C4-2B (cell line): ENCODE measurements around the gene STEEP1.
A peak's percentile ranks its signal among the peaks of the same experiment; 100 is the strongest.

Source experiments
- H3K27ac ChIP-seq: fragments of 450-650 bp; 2 replicates; pipeline ENCODE4 v1.5.1; 2017
- ZFX ChIP-seq: fragments of 450-650 bp; IDR thresholded peaks from 2 replicates; pipeline ENCODE4 v1.6.1; 2017
- TF ChIP-seq, protein P1 (sequence below): fragments of 450-650 bp; conservative IDR thresholded peaks from 2 replicates; pipeline ENCODE4 v1.5.1; 2017; ENCODE audit warnings: mild to moderate bottlenecking

Gene STEEP1

DNA sequence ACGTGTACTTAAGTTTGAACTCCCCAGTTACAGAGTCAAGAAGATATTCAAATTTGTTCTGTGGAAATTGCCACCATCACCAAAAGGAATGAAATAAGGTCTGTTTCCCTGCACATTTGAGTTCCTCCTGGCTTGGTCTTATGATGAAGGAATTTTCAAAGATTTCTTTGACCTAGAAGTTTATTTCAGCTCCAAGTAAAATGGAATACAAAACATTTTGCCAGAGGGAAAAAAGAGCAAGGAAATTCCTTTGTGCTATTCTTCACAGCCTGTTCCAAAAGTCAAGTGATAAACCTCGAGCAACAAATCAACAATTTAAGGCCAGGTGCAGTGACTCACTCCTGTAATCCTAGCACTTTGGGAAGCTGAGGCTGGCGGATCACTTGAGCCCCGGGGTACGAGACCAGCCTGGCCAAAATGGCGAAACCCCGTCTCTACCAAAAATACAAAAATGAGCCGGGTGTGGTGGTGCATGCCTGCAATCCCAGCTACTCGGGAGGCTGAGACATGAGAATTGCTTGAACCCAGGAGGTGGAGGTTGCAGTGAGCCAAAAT, 37.6 kb upstream of the STEEP1 start:
- H3K27ac ChIP-seq, result no peak overlapping the region

DNA sequence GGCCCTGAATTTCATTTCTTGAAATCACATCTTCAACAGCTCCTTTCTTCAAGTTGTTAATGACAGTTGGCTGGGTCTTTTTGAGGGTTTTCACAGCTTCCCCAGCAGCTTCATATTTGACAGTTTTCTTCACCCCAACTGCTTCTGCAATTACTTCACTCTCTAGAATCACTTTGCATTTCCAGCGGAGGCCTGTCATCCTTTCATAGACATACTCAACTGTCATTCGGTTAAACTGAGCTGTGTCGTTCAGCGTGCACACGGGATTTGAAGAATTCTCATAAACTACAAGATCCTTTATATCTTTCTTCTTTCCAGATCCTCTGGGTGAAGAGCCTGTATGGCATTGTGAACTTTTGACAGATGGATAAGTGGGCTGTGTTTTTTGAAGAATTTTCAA, 24.6 kb upstream of the STEEP1 start:
- no peak overlapping the region for H3K27ac ChIP-seq
- no peak for TF ChIP-seq ZFX
- TF ChIP-seq, protein P1, sequence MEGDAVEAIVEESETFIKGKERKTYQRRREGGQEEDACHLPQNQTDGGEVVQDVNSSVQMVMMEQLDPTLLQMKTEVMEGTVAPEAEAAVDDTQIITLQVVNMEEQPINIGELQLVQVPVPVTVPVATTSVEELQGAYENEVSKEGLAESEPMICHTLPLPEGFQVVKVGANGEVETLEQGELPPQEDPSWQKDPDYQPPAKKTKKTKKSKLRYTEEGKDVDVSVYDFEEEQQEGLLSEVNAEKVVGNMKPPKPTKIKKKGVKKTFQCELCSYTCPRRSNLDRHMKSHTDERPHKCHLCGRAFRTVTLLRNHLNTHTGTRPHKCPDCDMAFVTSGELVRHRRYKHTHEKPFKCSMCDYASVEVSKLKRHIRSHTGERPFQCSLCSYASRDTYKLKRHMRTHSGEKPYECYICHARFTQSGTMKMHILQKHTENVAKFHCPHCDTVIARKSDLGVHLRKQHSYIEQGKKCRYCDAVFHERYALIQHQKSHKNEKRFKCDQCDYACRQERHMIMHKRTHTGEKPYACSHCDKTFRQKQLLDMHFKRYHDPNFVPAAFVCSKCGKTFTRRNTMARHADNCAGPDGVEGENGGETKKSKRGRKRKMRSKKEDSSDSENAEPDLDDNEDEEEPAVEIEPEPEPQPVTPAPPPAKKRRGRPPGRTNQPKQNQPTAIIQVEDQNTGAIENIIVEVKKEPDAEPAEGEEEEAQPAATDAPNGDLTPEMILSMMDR, result no peak

More for the DNA sequence above, 37.6 kb upstream of the STEEP1 start:
- no peak for TF ChIP-seq ZFX

DNA sequence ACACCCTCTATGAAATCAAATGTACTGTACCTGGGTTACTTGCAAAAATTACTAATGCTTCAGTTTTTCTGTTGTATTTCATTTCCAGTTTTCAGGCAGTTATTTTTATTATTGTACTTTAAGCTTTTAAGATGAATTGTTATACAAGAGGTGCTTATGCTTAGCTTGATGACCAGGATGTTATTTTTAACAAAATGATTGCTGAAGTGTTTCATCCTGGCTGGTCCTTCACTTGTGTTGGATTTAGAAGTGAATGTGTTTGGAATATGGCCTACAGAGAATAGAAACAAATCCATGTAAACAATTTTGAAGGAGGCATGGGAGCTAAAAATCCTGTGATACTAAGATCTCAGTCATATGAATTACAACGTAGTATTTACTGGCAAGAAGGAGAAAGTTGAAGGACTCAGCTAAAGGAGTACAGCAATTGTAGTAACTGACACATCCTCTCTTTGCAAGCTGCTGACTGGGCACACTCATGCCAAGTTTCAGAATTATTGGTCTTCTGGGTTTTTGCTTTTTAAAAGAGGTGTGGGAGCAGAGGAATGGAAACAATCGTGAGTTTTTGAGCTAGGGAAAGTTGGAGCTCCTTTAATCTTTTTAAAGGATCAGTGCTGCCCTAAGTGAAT, 18.3 kb upstream of the STEEP1 start:
- no peak overlapping the region for H3K27ac ChIP-seq
- TF ChIP-seq, protein P1, result no peak
- TF ChIP-seq ZFX, result no peak

DNA sequence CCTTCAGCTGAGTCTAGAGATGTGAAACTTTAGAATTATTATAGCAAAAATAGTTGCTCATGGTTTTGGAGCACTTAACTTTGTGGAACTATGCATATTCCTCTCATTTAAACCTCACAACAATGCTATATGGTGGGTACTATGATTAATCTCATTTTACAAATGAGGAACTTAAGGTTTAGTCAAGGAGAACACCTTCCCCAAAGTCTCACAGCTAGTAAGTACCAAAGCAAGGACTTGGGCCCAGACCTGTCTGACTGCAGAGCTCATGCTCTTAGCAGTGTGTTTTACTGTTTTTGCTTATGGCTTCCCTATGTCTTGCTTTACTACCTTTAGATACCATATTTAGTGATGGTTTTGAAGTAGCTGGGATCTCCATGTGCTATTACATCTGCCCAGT, 14.2 kb upstream of the STEEP1 start:
- no peak overlapping the region for H3K27ac ChIP-seq
- no peak for TF ChIP-seq ZFX
- TF ChIP-seq, protein P1, result no peak

DNA sequence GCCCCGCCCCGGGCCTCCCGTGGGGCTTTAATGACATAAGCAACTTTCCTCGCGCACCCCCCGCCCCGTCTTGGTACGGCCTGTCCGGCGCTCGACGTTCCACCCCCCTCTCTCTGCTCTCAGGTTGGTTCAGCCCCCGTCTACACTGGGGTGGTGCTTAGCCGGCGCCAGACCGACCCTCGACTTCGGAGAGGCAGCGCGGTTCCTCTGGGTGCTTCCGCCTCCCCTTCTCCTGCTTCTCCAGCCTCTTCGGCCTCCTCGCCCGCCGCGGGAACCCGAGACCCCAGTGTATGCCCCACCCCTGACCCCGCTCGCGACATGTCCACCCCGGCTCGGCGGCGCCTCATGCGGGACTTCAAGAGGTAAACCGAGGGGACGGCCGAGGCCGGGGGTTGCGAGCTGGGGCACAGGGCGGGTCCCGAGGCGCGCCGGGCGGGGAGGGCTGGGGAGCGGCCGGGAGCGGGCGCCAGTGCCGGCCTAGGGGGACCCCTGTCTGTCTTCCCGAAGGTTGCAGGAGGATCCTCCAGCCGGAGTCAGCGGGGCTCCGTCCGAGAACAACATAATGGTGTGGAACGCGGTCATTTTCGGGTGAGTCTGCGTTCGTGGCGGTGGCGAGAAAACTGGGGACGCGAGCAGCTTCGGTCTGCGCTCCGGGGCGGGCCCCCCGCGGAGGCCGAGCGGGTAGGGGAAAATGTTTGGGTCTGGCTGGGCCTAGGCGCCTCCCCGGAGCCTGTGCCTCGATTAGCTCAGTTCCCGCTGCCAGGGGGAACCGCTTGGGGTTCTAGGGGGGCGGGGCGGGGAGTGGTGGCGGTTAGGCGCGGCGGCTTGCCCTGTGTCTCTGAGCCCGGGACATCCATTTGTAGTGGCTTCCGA, 9.4 kb upstream of the STEEP1 start, which contains the start of gene UBE2A:
TSS of gene UBE2A (plus strand) at position 170 of the 873 bp plus-strand sequence. CDS start at position 319, 149 bp downstream.
- TF ChIP-seq ZFX, result peak; percentile 79
- TF ChIP-seq, protein P1, result peak; percentile 40
- H3K27ac ChIP-seq, result peak within 1 kb of the TSS; percentile 90

DNA sequence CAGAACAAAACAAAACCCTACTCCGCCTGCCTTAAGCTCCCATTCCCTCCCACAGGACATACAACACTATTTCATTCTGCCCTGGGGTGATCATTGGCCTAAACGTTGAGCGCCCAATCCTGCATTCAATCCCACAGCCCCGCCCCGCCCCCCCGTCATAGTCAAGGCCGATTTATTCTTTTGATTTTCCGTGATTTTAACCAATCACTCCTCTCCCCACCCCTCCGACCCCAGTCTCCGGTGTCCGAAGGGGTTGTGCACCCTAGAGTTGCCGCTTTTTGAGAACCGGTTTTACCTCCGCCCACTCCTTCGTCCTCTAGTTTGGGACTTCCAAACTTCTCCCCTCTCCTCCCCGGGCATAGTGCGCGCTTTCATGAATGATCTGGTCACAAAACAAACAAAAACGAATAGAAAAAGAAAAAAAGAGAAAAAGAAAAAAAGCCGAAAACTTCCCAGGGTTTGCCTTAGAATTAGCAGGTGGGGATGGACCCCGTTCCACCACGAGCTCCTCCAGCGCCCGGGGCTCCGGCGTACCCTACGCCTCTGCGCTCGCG, 8.7 kb upstream of the STEEP1 start:
- H3K27ac ChIP-seq, result peak overlapping the region; percentile 90
- TF ChIP-seq, protein P1, result no peak
- no peak for TF ChIP-seq ZFX

DNA sequence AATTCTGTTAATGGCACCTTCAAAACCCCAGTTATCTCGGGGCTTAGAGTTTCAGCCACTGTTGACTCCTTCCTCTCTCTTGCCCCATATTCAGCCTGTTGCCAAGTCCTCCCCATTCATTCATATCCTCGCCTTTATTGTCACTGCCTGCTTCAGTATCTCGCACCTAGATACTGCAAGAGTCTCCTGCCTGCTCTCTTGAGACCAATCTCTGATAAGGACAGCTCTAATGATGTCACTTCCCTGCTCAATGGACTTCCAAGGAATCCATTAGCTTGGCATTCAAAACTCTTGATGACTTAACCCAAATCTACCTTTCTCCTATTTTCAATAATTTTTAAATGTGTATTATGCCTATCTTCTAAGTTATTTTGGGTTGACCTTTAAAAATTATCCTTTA, 8.0 kb upstream of the STEEP1 start:
- TF ChIP-seq, protein P1, result no peak
- no peak for TF ChIP-seq ZFX
- peak overlapping the region; percentile 90; the same call in 1 of the 2 replicates for H3K27ac ChIP-seq
